Measurements from ENCODE around the gene ARHGAP10.
"Not testable (repeated sequence)": the region's sequence is repeated elsewhere in the genome, so short reads cannot be mapped to it uniquely, and the experiment has no call there.

Gene ARHGAP10

GRCh38 chr4:147794787-147795413, 63.0 kb downstream of the ARHGAP10 start:
- no peak for DNase-seq (ENCODE audit: low read depth)

GRCh38 chr4:147799057-147799456, 67.2 kb downstream of the ARHGAP10 start:
- DNase-seq (ENCODE audit: low read depth), result not testable (repeated sequence)

GRCh38 chr4:147799986-147800555, 68.2 kb downstream of the ARHGAP10 start:
- DNase-seq (ENCODE audit: low read depth), result no peak

- no peak for DNase-seq (ENCODE audit: low read depth)
These were observed 69.9 kb downstream of the ARHGAP10 start for GRCh38 chr4:147801820-147802219.

GRCh38 chr4:147802346-147802745, 70.5 kb downstream of the ARHGAP10 start:
- no peak for DNase-seq (ENCODE audit: low read depth)

GRCh38 chr4:147805946-147806345, 74.1 kb downstream of the ARHGAP10 start:
- DNase-seq (ENCODE audit: low read depth), result no peak

- DNase-seq (ENCODE audit: low read depth), result no peak
These were observed 76.6 kb downstream of the ARHGAP10 start for GRCh38 chr4:147808447-147808846.

GRCh38 chr4:147809211-147809610, 77.3 kb downstream of the ARHGAP10 start:
- no peak for DNase-seq (ENCODE audit: low read depth)

- DNase-seq (ENCODE audit: low read depth), result no peak
These were observed 80.0 kb downstream of the ARHGAP10 start for GRCh38 chr4:147811878-147812277.

- no peak for DNase-seq (ENCODE audit: low read depth)
These were observed 81.4 kb downstream of the ARHGAP10 start for GRCh38 chr4:147813109-147813773.

- no peak for DNase-seq (ENCODE audit: low read depth)
These were observed 82.1 kb downstream of the ARHGAP10 start for GRCh38 chr4:147813973-147814372.

- no peak for DNase-seq (ENCODE audit: low read depth)
These were observed 82.5 kb downstream of the ARHGAP10 start for GRCh38 chr4:147814376-147814775.

- no peak for DNase-seq (ENCODE audit: low read depth)
These were observed 83.9 kb downstream of the ARHGAP10 start for GRCh38 chr4:147815741-147816140.

GRCh38 chr4:147816382-147817254, 84.7 kb downstream of the ARHGAP10 start:
- no peak for DNase-seq (ENCODE audit: low read depth)

- no peak for DNase-seq (ENCODE audit: low read depth)
These were observed 89.1 kb downstream of the ARHGAP10 start for GRCh38 chr4:147820975-147821374.

GRCh38 chr4:147821555-147821954, 89.7 kb downstream of the ARHGAP10 start:
- no peak for DNase-seq (ENCODE audit: low read depth)

- no peak for DNase-seq (ENCODE audit: low read depth)
These were observed 90.2 kb downstream of the ARHGAP10 start for GRCh38 chr4:147822128-147822527.

GRCh38 chr4:147823130-147823529, 91.2 kb downstream of the ARHGAP10 start:
- no peak for DNase-seq (ENCODE audit: low read depth)

- DNase-seq (ENCODE audit: low read depth), result no peak
These were observed 92.4 kb downstream of the ARHGAP10 start for GRCh38 chr4:147824316-147824715.

- no peak for DNase-seq (ENCODE audit: low read depth)
These were observed 93.0 kb downstream of the ARHGAP10 start for GRCh38 chr4:147824884-147825283.

GRCh38 chr4:147825451-147826287, 93.8 kb downstream of the ARHGAP10 start:
- DNase-seq (ENCODE audit: low read depth), result no peak

- no peak for DNase-seq (ENCODE audit: low read depth)
These were observed 94.4 kb downstream of the ARHGAP10 start for GRCh38 chr4:147826288-147826646.

Data from HS-27A (cell line).